Hepatocyte (in vitro differentiated cells): ENCODE data around the gene TNS2. TPM values are rescaled to one million over a fixed set of nuclear protein-coding genes. Genes with fewer than 3 reads are reported as not detected.

Experiments used
- DNase-seq: peaks from one replicate; pipeline ENCODE4 v3.0.0-alpha.2; 2016; ENCODE audit warnings: low spot score
- H2AFZ ChIP-seq: fragments of 200-600 bp; sonication (generic); 2 replicates; pipeline ENCODE4 v1.6.0; 2016; ENCODE audit warnings: antibody characterized with exemption, mild to moderate bottlenecking
- H3K27ac ChIP-seq: fragments of 200-600 bp; sonication (generic); 2 replicates; pipeline ENCODE4 v1.5.1; 2016; ENCODE audit warnings: mild to moderate bottlenecking
- H3K27me3 ChIP-seq: fragments of 200-600 bp; sonication (generic); 2 replicates; pipeline ENCODE4 v1.6.1; 2016
- H3K36me3 ChIP-seq: fragments of 200-600 bp; sonication (generic); replicated peaks from 2 replicates; pipeline ENCODE4 v1.5.1; 2016; ENCODE audit warnings: low read depth; ENCODE audit not compliant: insufficient read depth
- H3K4me1 ChIP-seq: fragments of 200-600 bp; sonication (generic); 2 replicates; pipeline ENCODE4 v1.5.1; 2016; ENCODE audit warnings: mild to moderate bottlenecking, moderate library complexity; ENCODE audit not compliant: insufficient read depth
- H3K4me2 ChIP-seq: fragments of 200-600 bp; sonication (generic); 2 replicates; pipeline ENCODE4 v1.6.0; 2016
- H3K4me3 ChIP-seq: fragments of 200-600 bp; sonication (generic); 2 replicates; pipeline ENCODE4 v1.5.1; 2016; ENCODE audit warnings: mild to moderate bottlenecking
- H3K79me2 ChIP-seq: fragments of 200-600 bp; sonication (generic); 2 replicates; pipeline ENCODE4 v1.6.0; 2017; ENCODE audit warnings: mild to moderate bottlenecking
- H3K9me2 ChIP-seq: fragments of 200-600 bp; sonication (generic); replicated peaks from 2 replicates; pipeline ENCODE4 v1.6.0; 2017; ENCODE audit warnings: mild to moderate bottlenecking; ENCODE audit not compliant: insufficient read depth
- H3K9me3 ChIP-seq: fragments of 200-600 bp; sonication (generic); 2 replicates; pipeline ENCODE4 v1.5.1; 2016; ENCODE audit warnings: low read depth, mild to moderate bottlenecking
- H4K20me1 ChIP-seq: fragments of 200-600 bp; sonication (generic); 2 replicates; pipeline ENCODE4 v1.6.0; 2016; ENCODE audit warnings: mild to moderate bottlenecking; ENCODE audit not compliant: insufficient read depth, poor library complexity, severe bottlenecking
- CTCF ChIP-seq: fragments of 200-600 bp; sonication (generic); IDR thresholded peaks from 2 replicates; pipeline ENCODE4 v1.5.1; 2016; ENCODE audit warnings: antibody characterized with exemption, mild to moderate bottlenecking; ENCODE audit not compliant: poor library complexity
- EZH2 ChIP-seq: fragments of 200-600 bp; sonication (generic); IDR thresholded peaks from 2 replicates; pipeline ENCODE4 v1.6.1; 2016; ENCODE audit warnings: antibody characterized with exemption, mild to moderate bottlenecking, borderline replicate concordance
- EZH2phosphoT487 ChIP-seq: fragments of 200-600 bp; sonication (generic); IDR thresholded peaks from one replicate; pipeline ENCODE4 v1.6.1; 2018; ENCODE audit warnings: antibody characterized with exemption, mild to moderate bottlenecking, low read depth, moderate library complexity; ENCODE audit not compliant: unreplicated experiment, severe bottlenecking
- WGBS: methylation state at CpG from one replicate; pipeline ENCODE4 v1.1.6; 2016; ENCODE audit warnings: low lambda C conversion rate; ENCODE audit errors: missing lambda C conversion rate; 5-methylcytosine and 5-hydroxymethylcytosine counted together
- polyA plus RNA-seq: library from polyadenylated mRNA; unstranded; fragments of >200 nt; fragmentation: Nextera tagmentation; extraction: Ambion mirVana; gene quantifications from 2 replicates; pipeline ENCODE4 v1.2.1, GENCODE V29; 2016
- total RNA-seq: library from RNA; depleted of rRNA; stranded (reverse); fragments of >200 nt; gene quantifications from 2 replicates; pipeline ENCODE4 v1.2.3, GENCODE V29; 2014

The TNS2 gene
- total RNA-seq (15.9 and 16.9 TPM in 2 replicates), polyA plus RNA-seq (32.2 and 41.8 TPM in 2 replicates)

GRCh38 chr12:53049571-53050318 lies at the start of gene TNS2:
Gene TNS2 (plus strand): TSS chr12:53050065. CDS start chr12:53050186, 121 bp downstream.
- no peaks in the 10 kb centered on the region for H4K20me1 ChIP-seq
- H3K9me3 ChIP-seq: no peaks in the 10 kb centered on the region
- H3K27me3 ChIP-seq: no peaks in the 10 kb centered on the region
- TF ChIP-seq CTCF (no peak), EZH2 (no peak), EZH2phosphoT487 (no peak)
- H3K79me2 ChIP-seq: peaks cover 39% of the 10 kb centered on the region
- H3K36me3 ChIP-seq: no peaks in the 10 kb centered on the region
- H3K9me2 ChIP-seq: no peaks in the 10 kb centered on the region
- H3K27ac ChIP-seq: peak within 1 kb of the TSS; percentile 99
- DNase-seq: peak; percentile 75
- H3K4me1 ChIP-seq: peaks cover 71% of the 10 kb centered on the region
- 25% methylated on average over 17 of the region's 20 CpGs for WGBS
- peak within 1 kb of the TSS; percentile 83 for H3K4me2 ChIP-seq
- no peak within 1 kb of the TSS for H2AFZ ChIP-seq
- H3K4me3 ChIP-seq: peak within 1 kb of the TSS; percentile 34

GRCh38 chr12:53004178-53004577 lies 45.7 kb upstream of the TNS2 start:
- peak overlapping the region; percentile 89 for H3K27ac ChIP-seq
- H4K20me1 ChIP-seq: peaks cover 23% of the 10 kb centered on the region
- H3K9me3 ChIP-seq: no peaks in the 10 kb centered on the region
- no peaks in the 10 kb centered on the region for H3K36me3 ChIP-seq
- WGBS: 19% methylated on average over 5 of the region's 5 CpGs
- no peaks in the 10 kb centered on the region for H3K9me2 ChIP-seq
- no peak for DNase-seq
- peak overlapping the region; percentile 5 for H2AFZ ChIP-seq
- TF ChIP-seq EZH2phosphoT487 (no peak), CTCF (no peak), EZH2 (no peak)
- H3K4me2 ChIP-seq: peak overlapping the region; percentile 90
- H3K4me3 ChIP-seq: no peak overlapping the region
- no peaks in the 10 kb centered on the region for H3K27me3 ChIP-seq
- H3K79me2 ChIP-seq: peaks cover 34% of the 10 kb centered on the region
- peaks cover 22% of the 10 kb centered on the region for H3K4me1 ChIP-seq

GRCh38 chr12:53004582-53004981 lies 45.3 kb upstream of the TNS2 start:
- no peaks in the 10 kb centered on the region for H3K36me3 ChIP-seq
- H3K9me2 ChIP-seq: no peaks in the 10 kb centered on the region
- peak overlapping the region; percentile 89 for H3K27ac ChIP-seq
- peak overlapping the region; percentile 5 for H2AFZ ChIP-seq
- peak overlapping the region; percentile 90 for H3K4me2 ChIP-seq
- no peaks in the 10 kb centered on the region for H3K9me3 ChIP-seq
- 59% methylated on average over 2 of the region's 2 CpGs for WGBS
- H3K27me3 ChIP-seq: no peaks in the 10 kb centered on the region
- H4K20me1 ChIP-seq: peaks cover 27% of the 10 kb centered on the region
- H3K4me3 ChIP-seq: no peak overlapping the region
- DNase-seq: peak; percentile 39
- peaks cover 26% of the 10 kb centered on the region for H3K4me1 ChIP-seq
- TF ChIP-seq CTCF: no peak
- peaks cover 38% of the 10 kb centered on the region for H3K79me2 ChIP-seq
